Stimulated activated CD4-positive, alpha-beta T cell treated with anti-CD3 and anti-CD28 coated beads, Interleukin-12 subunit alpha, Interleukin-12 subunit beta, amount 100 ng/mL, for 24 hours (primary cell): ENCODE measurements around the gene KRTAP22-2.

Experiments
- DNase-seq, 2 experiments: peaks; one replicate each; pipeline ENCODE4 v3.0.0-alpha.2; 2020; ENCODE audit warnings: low read depth in 2 of 2

KRTAP22-2 gene

GRCh38 chr21:30563072-30563471 lies 27.1 kb downstream of the KRTAP22-2 start:
- no peak for DNase-seq

DNA sequence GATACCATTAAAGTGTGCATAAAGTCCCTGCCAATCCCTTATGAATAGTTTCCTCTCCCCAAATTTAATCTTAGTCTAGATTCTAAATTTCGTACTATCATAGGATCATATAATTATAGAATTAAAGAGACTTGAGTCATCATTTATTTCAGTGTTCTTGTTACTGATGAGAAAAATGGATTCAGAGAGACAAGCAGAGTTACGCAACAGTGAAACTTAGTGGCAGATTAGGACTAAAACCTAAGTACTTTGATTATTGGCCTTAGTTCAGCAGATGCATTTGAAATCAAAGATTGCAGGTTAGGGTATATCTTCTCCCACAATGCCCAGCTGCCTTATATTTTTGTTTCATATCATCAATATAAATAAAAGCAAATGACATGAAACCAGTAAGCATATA lies 28.2 kb downstream of the KRTAP22-2 start:
- DNase-seq: no peak

DNA sequence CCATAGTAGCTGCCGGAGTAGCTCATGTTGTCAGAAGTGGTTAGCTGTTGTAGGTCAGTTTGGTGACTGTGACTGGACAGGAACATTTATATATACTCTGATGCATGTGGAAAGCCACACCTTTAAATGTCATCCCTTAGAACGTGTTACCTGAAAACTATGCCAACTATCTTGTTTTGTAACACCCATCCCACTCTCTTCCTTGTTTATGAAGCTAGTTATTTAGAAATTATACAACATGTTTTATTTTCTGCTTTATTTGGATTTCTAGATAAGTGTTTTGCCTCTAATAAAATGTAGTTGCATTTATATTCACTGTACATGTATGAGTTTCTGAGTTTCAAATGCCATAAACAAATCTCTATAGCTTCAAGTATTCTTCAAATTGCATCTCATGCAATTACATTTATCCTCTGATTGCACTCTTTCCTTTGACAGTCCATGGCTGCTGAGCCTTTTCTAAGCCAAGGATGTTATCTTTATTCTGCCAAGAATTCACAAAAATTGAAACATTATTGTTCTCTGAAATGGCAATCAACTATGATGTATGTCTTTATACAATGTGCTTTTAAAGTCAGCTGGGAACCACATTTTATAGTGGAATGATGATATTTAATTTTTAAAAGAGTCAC lies 28.8 kb downstream of the KRTAP22-2 start, which contains the start of gene KRTAP19-7:
Gene KRTAP19-7 (minus strand): TSS at position 51 of the 632 bp plus-strand sequence. CDS start 25 bp downstream, at position 26.
- no peak for DNase-seq

DNA sequence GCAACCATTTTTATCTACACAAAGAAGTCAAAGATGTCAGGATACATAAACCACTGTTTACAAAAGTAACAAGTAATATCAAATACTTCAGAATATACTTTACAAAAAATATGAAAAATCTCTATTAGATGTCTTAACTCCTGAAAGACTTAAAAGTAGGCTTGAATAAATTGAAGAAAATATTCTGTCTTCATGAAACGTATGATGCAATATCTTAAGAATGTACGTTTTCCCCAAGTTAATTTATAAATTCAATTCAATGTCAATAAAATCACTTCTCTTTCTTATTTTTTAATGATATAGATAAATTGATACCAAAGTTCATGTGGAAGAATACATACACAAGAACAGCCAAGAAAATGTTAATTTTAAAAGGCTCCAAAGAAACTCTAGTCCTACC lies 35.1 kb downstream of the KRTAP22-2 start:
- no peak for DNase-seq

GRCh38 chr21:30552782-30553181 lies 37.4 kb downstream of the KRTAP22-2 start:
- DNase-seq: no peak

- DNase-seq: no peak
Measured at GRCh38 chr21:30541764-30542163, 48.4 kb downstream of the KRTAP22-2 start, which contains the start of gene KRTAP19-6. Gene KRTAP19-6 (minus strand): TSS chr21:30541864. CDS start chr21:30541833, 31 bp downstream.
